ENCODE results near the gene BRSK2. TPM values are rescaled to one million over a fixed set of nuclear protein-coding genes. Genes with fewer than 3 reads are reported as not detected.
"Not testable (repeated sequence)": the region's sequence is repeated elsewhere in the genome, so short reads cannot be mapped to it uniquely, and the experiment has no call there.

Gene BRSK2
- total RNA-seq = 0.74 TPM
- long read RNA-seq, partial matches to known transcripts = 0 of 2 reads
- long read RNA-seq, other reads (novel, unspliced or antisense) = 2 of 2 reads

- intact Hi-C loops (cut with micrococcal nuclease) = no loop called here
- no peak for DNase-seq
- ATAC-seq = no peak
Observed at GRCh38 chr11:1389932-1390568, at the start of gene BRSK2. BRSK2 (plus strand) TSS chr11:1389934; CDS start chr11:1390285, 351 bp downstream.

- intact Hi-C loops (cut with micrococcal nuclease) = no loop called here
- no peak for DNase-seq
- no peak for ATAC-seq
Observed at GRCh38 chr11:1340111-1340510, 49.6 kb upstream of the BRSK2 start.

GRCh38 chr11:1341226-1341625, 48.5 kb upstream of the BRSK2 start:
- intact Hi-C loops (cut with micrococcal nuclease); ATAC-seq; DNase-seq: not testable (repeated sequence)

GRCh38 chr11:1341928-1342524, 47.7 kb upstream of the BRSK2 start:
- DNase-seq (no peak), ATAC-seq (peak; percentile 72)
- intact Hi-C loops (cut with micrococcal nuclease) = no loop called here

- DNase-seq (no peak), ATAC-seq (no peak)
- intact Hi-C loops (cut with micrococcal nuclease) = no loop called here
Observed at GRCh38 chr11:1342946-1343345, 46.8 kb upstream of the BRSK2 start.

GRCh38 chr11:1343391-1344055, 46.2 kb upstream of the BRSK2 start:
- intact Hi-C loops (cut with micrococcal nuclease) = no loop called here
- no peak for ATAC-seq
- DNase-seq = no peak

GRCh38 chr11:1344056-1344635, 45.6 kb upstream of the BRSK2 start:
- DNase-seq = no peak
- ATAC-seq = no peak
- intact Hi-C loops (cut with micrococcal nuclease) = no loop called here

- intact Hi-C loops (cut with micrococcal nuclease) = no loop called here
- ATAC-seq = no peak
- DNase-seq = no peak
Observed at GRCh38 chr11:1345737-1346513, 43.8 kb upstream of the BRSK2 start.

- no peak for DNase-seq
- ATAC-seq = no peak
Observed at GRCh38 chr11:1346669-1347390, 42.9 kb upstream of the BRSK2 start.

GRCh38 chr11:1347411-1347999, 42.2 kb upstream of the BRSK2 start:
- DNase-seq; ATAC-seq; intact Hi-C loops (cut with micrococcal nuclease): not testable (repeated sequence)

More at GRCh38 chr11:1346669-1347390, 42.9 kb upstream of the BRSK2 start:
- intact Hi-C loops (cut with micrococcal nuclease) = no loop called here

- intact Hi-C loops (cut with micrococcal nuclease) = no loop called here
- no peak for ATAC-seq
- DNase-seq = no peak
Observed at GRCh38 chr11:1348146-1348795, 41.5 kb upstream of the BRSK2 start.

- ATAC-seq = no peak
- no peak for DNase-seq
- intact Hi-C loops (cut with micrococcal nuclease) = no loop called here
Observed at GRCh38 chr11:1348796-1349326, 40.9 kb upstream of the BRSK2 start.

- DNase-seq = no peak
- no peak for ATAC-seq
- intact Hi-C loops (cut with micrococcal nuclease) = no loop called here
Observed at GRCh38 chr11:1349327-1350041, 40.2 kb upstream of the BRSK2 start.

GRCh38 chr11:1350086-1350725, 39.5 kb upstream of the BRSK2 start:
- DNase-seq (no peak), ATAC-seq (no peak)
- intact Hi-C loops (cut with micrococcal nuclease) = no loop called here

GRCh38 chr11:1351278-1351937, 38.3 kb upstream of the BRSK2 start:
- ATAC-seq (no peak), DNase-seq (no peak)
- intact Hi-C loops (cut with micrococcal nuclease) = no loop called here
